Measurements from ENCODE around the gene NDUFS8.

NDUFS8 gene

DNA sequence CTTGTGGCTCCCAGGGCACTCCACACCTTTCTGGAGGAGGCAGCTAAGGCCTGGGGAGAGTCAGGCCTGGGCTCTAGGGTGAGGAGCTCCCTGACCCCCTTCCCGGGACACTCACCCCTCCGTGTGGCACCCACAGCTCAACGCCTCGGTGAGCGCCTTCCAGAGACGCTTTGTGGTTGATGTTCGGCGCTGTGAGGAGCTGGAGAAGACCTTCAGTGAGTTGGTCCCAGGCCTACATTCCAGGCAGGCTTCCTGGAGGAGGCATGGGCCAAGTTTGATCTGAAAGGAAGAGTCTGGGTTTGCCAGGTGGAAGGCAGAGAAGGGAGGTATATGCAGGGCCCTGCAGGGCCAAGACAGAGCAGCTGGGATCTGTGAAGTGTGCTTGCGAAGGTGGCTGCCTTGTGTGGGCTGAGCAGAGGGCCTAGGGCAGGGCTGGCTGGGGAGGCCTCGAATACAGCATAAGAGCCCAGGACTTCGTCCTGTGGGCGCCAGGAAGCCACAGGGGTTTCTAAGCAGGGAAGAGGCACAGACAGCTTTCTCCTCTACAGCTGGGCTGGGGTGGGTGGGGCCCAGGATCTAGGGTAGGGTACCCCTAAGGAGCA is 11.2 kb downstream of the NDUFS8 start:
- H3K27me3 ChIP-seq (ENCODE audit: low read depth, low read length) = no peaks in the 10 kb centered on the region
- H3K4me1 ChIP-seq (ENCODE audit: control insufficient read depth in 1 of 2, insufficient read depth in 2 of 2, low read length in 2 of 2) = peaks cover 7 to 38% of the 10 kb centered on the region in 2 donors
- H3K36me3 ChIP-seq (ENCODE audit: control insufficient read depth in 1 of 2, insufficient read depth in 2 of 2, low read length in 2 of 2) = peaks cover 11 to 39% of the 10 kb centered on the region in 2 donors
- H3K9me3 ChIP-seq (ENCODE audit: control insufficient read depth in 1 of 2, low read length in 2 of 2) = no peaks in the 10 kb centered on the region
- no peak overlapping the region for H3K27ac ChIP-seq (ENCODE audit: low read length)
- no peak overlapping the region for H3K4me3 ChIP-seq (ENCODE audit: low read depth in 1 of 2, low read length in 2 of 2)

DNA sequence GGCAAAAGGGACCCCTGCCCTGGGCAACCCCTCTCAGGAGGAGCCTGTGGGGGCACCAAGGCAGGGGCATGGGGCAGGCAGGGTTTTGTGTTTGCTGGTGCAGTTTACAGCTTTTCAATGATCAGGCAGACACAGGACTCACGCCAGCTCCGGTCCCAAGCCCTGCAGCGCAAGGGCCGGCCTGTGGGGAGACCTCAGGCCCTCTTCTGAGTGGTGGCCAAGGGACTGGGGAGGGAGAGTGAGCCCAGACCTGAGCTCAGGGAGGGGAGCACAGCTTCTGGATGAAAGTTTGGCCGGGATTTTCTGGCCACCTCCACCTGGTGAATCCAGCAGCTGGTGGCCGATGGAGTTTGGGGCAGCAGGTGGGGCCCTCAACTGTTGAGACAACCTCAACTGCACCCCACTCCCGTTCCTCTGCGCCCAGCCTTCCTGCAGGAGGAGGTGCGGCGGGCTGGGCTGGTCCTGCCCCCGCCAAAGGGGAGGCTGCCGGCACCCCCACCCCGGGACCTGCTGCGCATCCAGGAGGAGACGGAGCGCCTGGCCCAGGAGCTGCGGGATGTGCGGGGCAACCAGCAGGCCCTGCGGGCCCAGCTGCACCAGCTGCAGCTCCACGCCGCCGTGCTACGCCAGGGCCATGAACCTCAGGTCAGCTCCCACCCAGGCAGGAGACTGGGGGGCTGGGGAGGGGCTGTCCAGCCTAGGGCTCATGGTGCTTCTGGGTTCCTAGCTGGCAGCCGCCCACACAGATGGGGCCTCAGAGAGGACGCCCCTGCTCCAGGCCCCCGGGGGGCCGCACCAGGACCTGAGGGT is 11.9 kb downstream of the NDUFS8 start:
- Histone ChIP-seq H3K27ac (ENCODE audit: low read length) (no peak overlapping the region), H3K36me3 (ENCODE audit: control insufficient read depth in 1 of 2, insufficient read depth in 2 of 2, low read length in 2 of 2) (peaks cover 11 to 43% of the 10 kb centered on the region in 2 donors), H3K9me3 (ENCODE audit: control insufficient read depth in 1 of 2, low read length in 2 of 2) (no peaks in the 10 kb centered on the region), H3K27me3 (ENCODE audit: low read depth, low read length) (no peaks in the 10 kb centered on the region), H3K4me3 (ENCODE audit: low read depth in 1 of 2, low read length in 2 of 2) (no peak overlapping the region), H3K4me1 (ENCODE audit: control insufficient read depth in 1 of 2, insufficient read depth in 2 of 2, low read length in 2 of 2) (peaks cover 7 to 34% of the 10 kb centered on the region in 2 donors)

DNA sequence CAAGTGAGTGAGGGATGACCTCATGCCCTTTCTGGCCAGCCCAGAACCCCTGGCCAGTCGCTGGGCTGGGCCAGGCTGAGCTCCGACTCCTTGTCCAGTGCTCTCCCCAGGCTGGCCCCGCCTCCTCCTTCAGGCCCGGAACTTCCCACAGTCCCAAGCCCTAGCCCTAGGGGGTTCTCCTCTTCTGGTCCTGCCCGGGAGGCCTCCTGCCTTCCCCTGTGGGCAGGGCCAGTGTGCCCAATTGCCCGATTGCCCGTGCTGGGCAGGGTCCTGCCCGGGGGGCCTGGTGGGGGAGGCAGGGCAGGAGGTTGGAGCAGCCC is 12.5 kb downstream of the NDUFS8 start:
- Histone ChIP-seq H3K4me1 (ENCODE audit: control insufficient read depth in 1 of 2, insufficient read depth in 2 of 2, low read length in 2 of 2) (peaks cover 5 to 28% of the 10 kb centered on the region in 2 donors), H3K27me3 (ENCODE audit: low read depth, low read length) (no peaks in the 10 kb centered on the region), H3K4me3 (ENCODE audit: low read depth in 1 of 2, low read length in 2 of 2) (no peak overlapping the region), H3K9me3 (ENCODE audit: control insufficient read depth in 1 of 2, low read length in 2 of 2) (no peaks in the 10 kb centered on the region), H3K27ac (ENCODE audit: low read length) (no peak overlapping the region), H3K36me3 (ENCODE audit: control insufficient read depth in 1 of 2, insufficient read depth in 2 of 2, low read length in 2 of 2) (peaks cover 14 to 48% of the 10 kb centered on the region in 2 donors)

GRCh38 chr11:68043349-68044144 is 13.1 kb downstream of the NDUFS8 start:
- H3K9me3 ChIP-seq (ENCODE audit: control insufficient read depth in 1 of 2, low read length in 2 of 2) = no peaks in the 10 kb centered on the region
- H3K36me3 ChIP-seq (ENCODE audit: control insufficient read depth in 1 of 2, insufficient read depth in 2 of 2, low read length in 2 of 2) = peaks cover 16 to 51% of the 10 kb centered on the region in 2 donors
- H3K4me1 ChIP-seq (ENCODE audit: control insufficient read depth in 1 of 2, insufficient read depth in 2 of 2, low read length in 2 of 2) = peaks cover 0 to 23% of the 10 kb centered on the region in 2 donors
- no peaks in the 10 kb centered on the region for H3K27me3 ChIP-seq (ENCODE audit: low read depth, low read length)
- H3K27ac ChIP-seq (ENCODE audit: low read length) = no peak overlapping the region
- H3K4me3 ChIP-seq (ENCODE audit: low read depth in 1 of 2, low read length in 2 of 2) = no peak overlapping the region

- Histone ChIP-seq H3K9me3 (ENCODE audit: control insufficient read depth in 1 of 2, low read length in 2 of 2) (no peaks in the 10 kb centered on the region), H3K27me3 (ENCODE audit: low read depth, low read length) (no peaks in the 10 kb centered on the region), H3K4me3 (ENCODE audit: low read depth in 1 of 2, low read length in 2 of 2) (no peak overlapping the region), H3K27ac (ENCODE audit: low read length) (no peak overlapping the region), H3K4me1 (ENCODE audit: control insufficient read depth in 1 of 2, insufficient read depth in 2 of 2, low read length in 2 of 2) (peaks cover 0 to 20% of the 10 kb centered on the region in 2 donors), H3K36me3 (ENCODE audit: control insufficient read depth in 1 of 2, insufficient read depth in 2 of 2, low read length in 2 of 2) (peaks cover 16 to 58% of the 10 kb centered on the region in 2 donors)
Measured at GRCh38 chr11:68044145-68044813, 13.8 kb downstream of the NDUFS8 start.

- H3K9me3 ChIP-seq (ENCODE audit: control insufficient read depth in 1 of 2, low read length in 2 of 2) = no peaks in the 10 kb centered on the region
- no peak overlapping the region for H3K4me3 ChIP-seq (ENCODE audit: low read depth in 1 of 2, low read length in 2 of 2)
- H3K27ac ChIP-seq (ENCODE audit: low read length) = no peak overlapping the region
- H3K36me3 ChIP-seq (ENCODE audit: control insufficient read depth in 1 of 2, insufficient read depth in 2 of 2, low read length in 2 of 2) = peaks cover 16 to 65% of the 10 kb centered on the region in 2 donors
- H3K27me3 ChIP-seq (ENCODE audit: low read depth, low read length) = no peaks in the 10 kb centered on the region
- H3K4me1 ChIP-seq (ENCODE audit: control insufficient read depth in 1 of 2, insufficient read depth in 2 of 2, low read length in 2 of 2) = peaks cover 0 to 13% of the 10 kb centered on the region in 2 donors
Measured at GRCh38 chr11:68044898-68045351, 14.4 kb downstream of the NDUFS8 start.

- Histone ChIP-seq H3K36me3 (ENCODE audit: control insufficient read depth in 1 of 2, insufficient read depth in 2 of 2, low read length in 2 of 2) (peaks cover 20 to 90% of the 10 kb centered on the region in 2 donors), H3K27ac (ENCODE audit: low read length) (no peak overlapping the region), H3K27me3 (ENCODE audit: low read depth, low read length) (no peaks in the 10 kb centered on the region), H3K4me1 (ENCODE audit: control insufficient read depth in 1 of 2, insufficient read depth in 2 of 2, low read length in 2 of 2) (no peaks in the 10 kb centered on the region), H3K9me3 (ENCODE audit: control insufficient read depth in 1 of 2, low read length in 2 of 2) (no peaks in the 10 kb centered on the region), H3K4me3 (ENCODE audit: low read depth in 1 of 2, low read length in 2 of 2) (no peak overlapping the region)
Measured at GRCh38 chr11:68047437-68048290, 17.2 kb downstream of the NDUFS8 start.

DNA sequence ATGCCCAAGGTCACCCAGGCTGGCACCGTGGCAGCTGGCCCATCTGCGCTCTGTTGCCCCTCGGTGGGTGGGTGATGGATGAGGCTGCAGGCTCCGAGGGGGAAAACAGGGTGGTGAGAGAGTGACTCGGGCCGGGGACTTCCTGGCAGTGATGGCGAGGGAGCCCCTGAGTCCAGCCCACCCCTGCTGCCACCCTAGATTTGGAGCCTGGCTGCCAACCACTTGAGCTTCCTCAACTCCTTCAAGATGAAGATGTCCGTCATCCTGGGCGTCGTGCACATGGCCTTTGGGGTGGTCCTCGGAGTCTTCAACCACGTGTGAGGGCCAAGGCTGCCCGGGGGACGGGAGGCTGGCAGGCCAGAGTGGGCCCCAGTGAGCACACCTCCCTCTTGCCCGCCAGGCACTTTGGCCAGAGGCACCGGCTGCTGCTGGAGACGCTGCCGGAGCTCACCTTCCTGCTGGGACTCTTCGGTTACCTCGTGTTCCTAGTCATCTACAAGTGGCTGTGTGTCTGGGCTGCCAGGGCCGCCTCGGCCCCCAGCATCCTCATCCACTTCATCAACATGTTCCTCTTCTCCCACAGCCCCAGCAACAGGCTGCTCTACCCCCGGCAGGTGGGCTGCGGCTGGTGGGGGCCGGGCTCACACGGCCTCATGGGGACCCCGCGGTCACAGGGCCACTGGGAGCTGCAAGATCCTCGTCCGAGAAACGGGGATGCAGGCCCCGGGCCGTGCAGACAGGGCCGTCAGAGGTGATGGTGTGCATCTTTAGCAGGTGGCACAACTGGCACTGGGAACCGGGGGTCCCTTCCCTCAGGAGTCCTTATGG is 18.4 kb downstream of the NDUFS8 start:
- Histone ChIP-seq H3K27me3 (ENCODE audit: low read depth, low read length) (no peaks in the 10 kb centered on the region), H3K36me3 (ENCODE audit: control insufficient read depth in 1 of 2, insufficient read depth in 2 of 2, low read length in 2 of 2) (peaks cover 20 to 90% of the 10 kb centered on the region in 2 donors), H3K4me1 (ENCODE audit: control insufficient read depth in 1 of 2, insufficient read depth in 2 of 2, low read length in 2 of 2) (no peaks in the 10 kb centered on the region), H3K27ac (ENCODE audit: low read length) (no peak overlapping the region), H3K4me3 (ENCODE audit: low read depth in 1 of 2, low read length in 2 of 2) (no peak overlapping the region), H3K9me3 (ENCODE audit: control insufficient read depth in 1 of 2, low read length in 2 of 2) (no peaks in the 10 kb centered on the region)

DNA sequence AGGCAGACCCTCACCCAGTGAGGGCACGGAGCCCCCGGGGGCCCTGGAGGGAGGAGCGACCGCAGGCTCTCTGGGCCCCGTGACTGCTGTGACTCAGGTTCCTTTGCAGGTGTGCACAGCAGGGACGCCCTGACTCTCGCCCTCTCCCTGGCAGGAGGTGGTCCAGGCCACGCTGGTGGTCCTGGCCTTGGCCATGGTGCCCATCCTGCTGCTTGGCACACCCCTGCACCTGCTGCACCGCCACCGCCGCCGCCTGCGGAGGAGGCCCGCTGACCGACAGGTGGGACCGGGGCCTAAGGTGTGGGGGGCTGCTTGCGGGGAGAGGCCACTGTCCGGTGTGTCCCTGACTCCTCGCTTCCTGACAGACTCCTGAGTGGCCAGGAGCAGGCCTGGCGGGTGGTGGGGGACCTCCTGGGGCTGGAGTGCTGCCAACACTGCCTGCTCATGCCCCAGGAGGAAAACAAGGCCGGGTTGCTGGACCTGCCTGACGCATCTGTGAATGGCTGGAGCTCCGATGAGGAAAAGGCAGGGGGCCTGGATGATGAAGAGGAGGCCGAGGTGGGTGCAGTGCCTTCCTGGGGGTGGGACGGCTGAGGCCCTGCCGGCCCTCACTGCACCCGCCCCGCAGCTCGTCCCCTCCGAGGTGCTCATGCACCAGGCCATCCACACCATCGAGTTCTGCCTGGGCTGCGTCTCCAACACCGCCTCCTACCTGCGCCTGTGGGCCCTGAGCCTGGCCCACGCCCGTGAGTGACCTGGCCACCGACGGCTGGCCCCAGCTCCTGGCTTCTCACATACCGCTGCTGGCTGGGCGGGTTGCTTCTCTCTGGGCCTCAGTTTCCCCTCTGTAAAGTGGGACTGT is 19.3 kb downstream of the NDUFS8 start:
- Histone ChIP-seq H3K27ac (ENCODE audit: low read length) (no peak overlapping the region), H3K27me3 (ENCODE audit: low read depth, low read length) (no peaks in the 10 kb centered on the region), H3K4me1 (ENCODE audit: control insufficient read depth in 1 of 2, insufficient read depth in 2 of 2, low read length in 2 of 2) (no peaks in the 10 kb centered on the region), H3K9me3 (ENCODE audit: control insufficient read depth in 1 of 2, low read length in 2 of 2) (no peaks in the 10 kb centered on the region), H3K36me3 (ENCODE audit: control insufficient read depth in 1 of 2, insufficient read depth in 2 of 2, low read length in 2 of 2) (peaks cover 14 to 82% of the 10 kb centered on the region in 2 donors), H3K4me3 (ENCODE audit: low read depth in 1 of 2, low read length in 2 of 2) (no peak overlapping the region)
